Progenitor cell of endocrine pancreas (in vitro differentiated cells): ENCODE results near the gene LSS. TPM values are rescaled to one million over a fixed set of nuclear protein-coding genes. Genes with fewer than 3 reads are reported as not detected.
"Not testable (repeated sequence)": the region's sequence is repeated elsewhere in the genome, so short reads cannot be mapped to it uniquely, and the experiment has no call there.

Experiments used
- DNase-seq: peaks from one replicate; pipeline ENCODE4 v3.0.0; 2021; ENCODE audit warnings: low spot score; ENCODE audit not compliant: unreplicated experiment
- H3K27ac Mint-ChIP-seq: 2 replicates; pipeline ENCODE4 v1.8.0; 2021; ENCODE audit warnings: mild to moderate bottlenecking, moderate library complexity, mixed read lengths
- H3K27me3 Mint-ChIP-seq: 2 replicates; pipeline ENCODE4 v1.8.0; 2021; ENCODE audit warnings: mixed read lengths
- H3K36me3 Mint-ChIP-seq: 2 replicates; pipeline ENCODE4 v1.8.0; 2022; ENCODE audit warnings: mixed read lengths; ENCODE audit not compliant: insufficient read depth
- H3K4me1 Mint-ChIP-seq: 2 replicates; pipeline ENCODE4 v1.8.0; 2021; ENCODE audit warnings: low read depth, mixed read lengths
- H3K4me3 Mint-ChIP-seq: 2 replicates; pipeline ENCODE4 v1.8.0; 2021; ENCODE audit warnings: low read depth, mild to moderate bottlenecking, moderate library complexity, mixed read lengths
- H3K9me3 Mint-ChIP-seq: 2 replicates; pipeline ENCODE4 v1.8.0; 2021; ENCODE audit warnings: low read depth, mixed read lengths
- total RNA-seq: library from RNA; stranded (reverse); gene quantifications from 2 replicates; pipeline ENCODE4 v1.2.1, GENCODE V29; 2021
- TF ChIP-seq, protein P1 (sequence below): fragments of 200-600 bp; sonication (generic); IDR thresholded peaks from one replicate; pipeline ENCODE4 v1.5.0; 2021; ENCODE audit warnings: antibody characterized with exemption, mild to moderate bottlenecking; ENCODE audit not compliant: unreplicated experiment

LSS gene
- total RNA-seq, 1 donor from 2014 or later, result 145 TPM

DNA sequence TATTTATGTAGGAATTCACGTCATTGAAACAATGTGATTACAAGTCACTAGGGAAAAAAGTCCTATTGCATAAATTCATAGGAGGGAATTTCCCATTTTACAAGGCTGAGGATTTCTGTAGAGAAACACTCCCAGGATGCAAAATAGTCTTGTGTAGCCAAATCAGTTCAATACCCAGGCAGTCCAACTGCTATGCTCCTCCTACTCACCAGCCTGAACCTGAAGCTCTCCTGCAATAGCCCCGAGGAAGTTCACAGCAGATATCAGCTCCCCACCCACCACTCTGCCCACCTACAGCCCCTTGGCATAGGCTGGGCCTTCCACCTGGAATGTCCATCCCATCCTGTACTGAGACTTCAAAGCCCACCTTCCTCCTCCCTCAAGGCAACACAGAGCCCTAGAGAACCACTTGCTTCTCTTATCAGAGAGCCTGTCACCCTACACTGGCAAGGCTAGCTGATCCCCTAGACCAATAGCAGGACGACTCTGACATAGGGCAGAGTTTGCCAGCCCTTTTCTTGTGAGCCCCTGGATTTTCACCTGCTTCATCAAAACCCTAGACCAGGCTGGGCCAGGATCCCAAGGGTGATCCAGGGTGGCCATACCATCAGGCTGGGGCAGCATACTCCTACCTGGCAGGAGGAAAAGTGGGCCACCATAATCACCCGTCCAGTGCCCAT is 1.5 kb downstream of the LSS start:
- no peak for DNase-seq
- TF ChIP-seq, protein P1, sequence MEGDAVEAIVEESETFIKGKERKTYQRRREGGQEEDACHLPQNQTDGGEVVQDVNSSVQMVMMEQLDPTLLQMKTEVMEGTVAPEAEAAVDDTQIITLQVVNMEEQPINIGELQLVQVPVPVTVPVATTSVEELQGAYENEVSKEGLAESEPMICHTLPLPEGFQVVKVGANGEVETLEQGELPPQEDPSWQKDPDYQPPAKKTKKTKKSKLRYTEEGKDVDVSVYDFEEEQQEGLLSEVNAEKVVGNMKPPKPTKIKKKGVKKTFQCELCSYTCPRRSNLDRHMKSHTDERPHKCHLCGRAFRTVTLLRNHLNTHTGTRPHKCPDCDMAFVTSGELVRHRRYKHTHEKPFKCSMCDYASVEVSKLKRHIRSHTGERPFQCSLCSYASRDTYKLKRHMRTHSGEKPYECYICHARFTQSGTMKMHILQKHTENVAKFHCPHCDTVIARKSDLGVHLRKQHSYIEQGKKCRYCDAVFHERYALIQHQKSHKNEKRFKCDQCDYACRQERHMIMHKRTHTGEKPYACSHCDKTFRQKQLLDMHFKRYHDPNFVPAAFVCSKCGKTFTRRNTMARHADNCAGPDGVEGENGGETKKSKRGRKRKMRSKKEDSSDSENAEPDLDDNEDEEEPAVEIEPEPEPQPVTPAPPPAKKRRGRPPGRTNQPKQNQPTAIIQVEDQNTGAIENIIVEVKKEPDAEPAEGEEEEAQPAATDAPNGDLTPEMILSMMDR, result no peak
- Mint-ChIP-seq H3K4me1 (peaks cover 33% of the 10 kb centered on the region), H3K27ac (peak overlapping the region; percentile 74), H3K36me3 (peaks cover 24% of the 10 kb centered on the region), H3K27me3 (no peaks in the 10 kb centered on the region), H3K9me3 (peaks cover 11% of the 10 kb centered on the region), H3K4me3 (peak overlapping the region; percentile 79)

DNA sequence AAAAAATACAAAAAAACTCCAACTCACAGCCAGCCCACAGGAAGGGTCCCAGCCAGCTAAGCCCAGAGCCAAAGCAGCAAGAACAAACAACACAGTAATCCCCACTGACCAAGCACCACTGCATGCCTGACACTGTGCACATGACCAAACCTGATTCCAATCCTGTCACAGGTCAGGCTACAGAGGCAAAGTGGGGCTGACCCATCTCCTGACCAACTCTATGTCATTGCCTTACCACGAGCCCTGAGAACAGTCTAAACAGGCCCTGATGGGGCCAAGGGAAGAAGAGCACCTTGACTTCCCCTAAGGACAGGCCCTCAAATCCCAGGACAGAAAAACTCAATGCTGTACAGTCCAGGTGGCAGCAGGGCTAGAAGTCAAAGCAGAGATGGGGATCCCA is 2.4 kb downstream of the LSS start:
- Mint-ChIP-seq H3K4me1 (peaks cover 33% of the 10 kb centered on the region), H3K9me3 (peaks cover 3% of the 10 kb centered on the region), H3K27me3 (no peaks in the 10 kb centered on the region), H3K27ac (no peak overlapping the region), H3K4me3 (no peak overlapping the region), H3K36me3 (peaks cover 19% of the 10 kb centered on the region)
- DNase-seq, result no peak
- TF ChIP-seq, protein P1, result no peak

DNA sequence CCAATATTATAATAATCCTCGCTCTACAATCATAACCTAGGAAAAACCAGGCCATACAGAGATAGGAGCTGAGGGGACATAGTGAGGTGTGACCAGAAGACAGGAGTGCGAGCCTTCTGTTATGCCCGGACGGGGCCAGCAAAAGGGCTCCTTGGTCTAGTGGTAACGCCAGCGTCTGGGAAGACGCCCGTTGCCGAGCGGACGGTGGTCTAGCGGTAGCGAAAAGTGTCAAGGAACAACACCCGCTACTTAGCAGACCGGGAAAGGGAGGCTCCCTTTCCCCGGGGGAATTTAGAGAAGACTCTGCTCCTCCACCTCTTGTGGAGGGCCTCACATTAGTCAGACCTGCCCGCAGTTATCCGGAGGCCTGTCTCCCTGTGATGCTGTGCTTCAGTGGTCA is 4.9 kb downstream of the LSS start:
- Mint-ChIP-seq H3K36me3 (peaks cover 14% of the 10 kb centered on the region), H3K4me1 (peaks cover 25% of the 10 kb centered on the region)
- not testable (repeated sequence) for H3K4me3 Mint-ChIP-seq, H3K27ac Mint-ChIP-seq, H3K9me3 Mint-ChIP-seq, H3K27me3 Mint-ChIP-seq, DNase-seq

DNA sequence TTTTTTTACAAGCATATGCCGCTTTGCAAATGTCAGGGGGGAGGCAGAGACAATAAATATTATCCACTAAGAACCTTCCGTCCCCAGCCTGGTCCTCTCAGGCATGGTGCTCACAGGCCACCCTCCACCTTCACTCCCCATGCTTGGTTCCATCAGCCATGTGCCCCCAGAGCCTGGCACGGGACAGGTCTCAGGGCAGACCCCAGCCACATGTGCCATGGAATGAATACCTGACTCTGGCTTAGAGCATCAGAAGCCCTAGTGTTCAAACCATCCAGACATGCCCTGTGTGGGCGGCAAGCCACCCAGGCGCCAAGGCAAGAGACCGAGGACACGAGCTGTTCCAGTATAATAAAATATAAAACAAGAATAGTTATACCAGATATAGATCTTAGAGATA is 5.4 kb downstream of the LSS start:
- H3K36me3 Mint-ChIP-seq, result peaks cover 14% of the 10 kb centered on the region
- no peak overlapping the region for H3K27ac Mint-ChIP-seq
- H3K4me1 Mint-ChIP-seq, result peaks cover 25% of the 10 kb centered on the region
- no peaks in the 10 kb centered on the region for H3K27me3 Mint-ChIP-seq
- DNase-seq, result no peak
- TF ChIP-seq, protein P1, result no peak
- H3K9me3 Mint-ChIP-seq, result peaks cover 2% of the 10 kb centered on the region
- no peak overlapping the region for H3K4me3 Mint-ChIP-seq

DNA sequence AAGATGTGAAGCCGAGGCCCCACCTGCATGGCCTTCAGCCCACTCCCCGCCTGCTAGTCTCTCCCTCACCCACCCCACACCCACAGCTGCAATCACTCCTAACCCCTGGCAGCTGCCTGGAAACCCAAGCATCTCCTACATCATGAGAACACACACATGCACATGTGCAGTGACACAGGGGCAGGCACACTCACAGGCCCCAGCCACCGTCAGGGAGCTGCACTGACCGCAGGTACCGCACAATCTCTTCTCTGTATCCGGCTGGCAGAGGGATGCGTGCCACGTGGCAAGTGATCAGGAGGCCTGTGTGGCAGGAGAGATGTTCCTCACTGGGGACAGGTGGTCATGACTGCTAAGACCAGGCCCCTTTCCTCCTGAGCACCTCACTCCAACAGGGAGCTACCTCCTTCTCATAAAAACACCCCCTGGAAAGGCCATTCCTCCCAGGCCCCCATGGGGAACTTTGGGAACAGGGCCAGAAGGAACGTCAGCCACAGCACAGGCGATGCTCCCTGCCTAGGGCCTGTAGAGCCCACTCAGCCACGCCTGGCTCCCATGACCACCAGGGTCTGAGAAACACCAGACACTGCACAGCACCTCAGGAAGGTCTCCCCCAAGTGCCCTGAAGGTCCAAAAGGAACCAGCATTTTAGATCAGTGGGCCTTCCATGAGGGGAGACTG is 6.0 kb downstream of the LSS start:
- Mint-ChIP-seq H3K4me1 (peaks cover 22% of the 10 kb centered on the region), H3K9me3 (peaks cover 2% of the 10 kb centered on the region), H3K27ac (no peak overlapping the region), H3K36me3 (peaks cover 14% of the 10 kb centered on the region), H3K27me3 (no peaks in the 10 kb centered on the region), H3K4me3 (no peak overlapping the region)
- no peak for DNase-seq
- TF ChIP-seq, protein P1, result no peak
